ENCODE results near the gene ULK2. TPM values are rescaled to one million over a fixed set of nuclear protein-coding genes. Genes with fewer than 3 reads are reported as not detected.

ULK2 gene
- total RNA-seq, 1 experiment from 2014 or later: 12.7 TPM

- no peak for ATAC-seq
- Histone ChIP-seq H3K27ac (ENCODE audit: low read depth, low read length) (no peak overlapping the region), H2AFZ (ENCODE audit: low read depth, low read length, poor library complexity, severe bottlenecking) (no peak overlapping the region), H3K9me3 (ENCODE audit: control insufficient read depth in 1 of 2, insufficient read depth in 1 of 2, low read depth in 1 of 2, low read length in 2 of 2) (no peaks in the 10 kb centered on the region), H3K36me3 (ENCODE audit: control insufficient read depth in 1 of 2, insufficient read depth in 2 of 2, low read length in 2 of 2) (no peaks in the 10 kb centered on the region), H3K9ac (ENCODE audit: low read length) (no peak overlapping the region), H3K4me3 (replicated peaks in 1 of 2; ENCODE audit: low read depth in 1 of 2, low read length in 2 of 2) (no peak overlapping the region), H3K27me3 (ENCODE audit: insufficient read depth, low read length) (no peaks in the 10 kb centered on the region), H3K79me2 (ENCODE audit: insufficient read depth, low read length) (no peaks in the 10 kb centered on the region), H3K9me2 (ENCODE audit: insufficient read depth) (no peaks in the 10 kb centered on the region), H4K20me1 (ENCODE audit: insufficient read depth) (no peaks in the 10 kb centered on the region), H3K4me2 (ENCODE audit: low read length) (no peak overlapping the region), H3K4me1 (ENCODE audit: control insufficient read depth in 1 of 2, insufficient read depth in 2 of 2, low read length in 2 of 2) (peaks cover 2 to 6% of the 10 kb centered on the region in 2 experiments; a peak in 2 of 4 replicates)
- intact Hi-C loops (cut with micrococcal nuclease): no loop called here
- ChIA-PET CTCF (interaction anchor here (0.7 to 1.4 kb wide), 3 partner anchors 17 to 49 kb away, joined by 3 to 5 read pairs (median 4); no protein-coding TSS in a partner anchor), RAD21 (ENCODE audit: low non-redundant PET in 1 of 2, low total read pairs in 2 of 2, uncharacterized antibody in 2 of 2, unreplicated experiment in 2 of 2) (no interaction called here), POLR2A (interaction anchor here (0.5 kb wide), 1 partner anchor 24 kb away, joined by 6 read pairs; no protein-coding TSS in a partner anchor)
- no peak for TF ChIP-seq CBX3 (IDR thresholded peaks at IDR 0.05; ENCODE audit: low read depth)
- no peak for TF ChIP-seq ZBTB33 (IDR thresholded peaks at IDR 0.05; ENCODE audit: extremely low read depth, insufficient replicate concordance, low read length)
- no peak for TF ChIP-seq TCF7L2 (IDR thresholded peaks at IDR 0.05; ENCODE audit: borderline replicate concordance, extremely low read depth, insufficient read depth, insufficient read length)
- no peak for TF ChIP-seq ZFX (IDR thresholded peaks at IDR 0.05)
- no peak for TF ChIP-seq SP1 (IDR thresholded peaks at IDR 0.05; ENCODE audit: low read depth)
- no peak for TF ChIP-seq ATF3 (IDR thresholded peaks at IDR 0.05)
- no peak for TF ChIP-seq POLR2A (IDR thresholded peaks at IDR 0.05; ENCODE audit: borderline replicate concordance, extremely low read depth, insufficient read depth, insufficient read length)
- no peak for DNase-seq (ENCODE audit: low read depth, low spot score)
- no TSS peak for BruUV-seq (replicated peaks)
Observed at GRCh38 chr17:19728084-19728495, 139.6 kb downstream of the ULK2 start.
